GM18511 (cell line): Measurements from ENCODE around the gene SREBF1.
A peak's percentile ranks its signal among the peaks of the same experiment; 100 is the strongest.

Experiments
- ATAC-seq: cut with Tn5 transposase; IDR thresholded peaks from one replicate; pipeline ENCODE4 v1.9.1; 2021; ENCODE audit warnings: mild to moderate bottlenecking, moderate library complexity; ENCODE audit not compliant: unreplicated experiment

The SREBF1 gene

GRCh38 chr17:17826342-17826713, 10.5 kb downstream of the SREBF1 start:
- ATAC-seq: no peak

GRCh38 chr17:17824783-17825614, 11.8 kb downstream of the SREBF1 start:
- ATAC-seq: no peak

GRCh38 chr17:17824119-17824782, 12.5 kb downstream of the SREBF1 start:
- no peak for ATAC-seq

GRCh38 chr17:17823433-17824118, 13.2 kb downstream of the SREBF1 start:
- ATAC-seq: peak; percentile 75

GRCh38 chr17:17822616-17823015, 14.2 kb downstream of the SREBF1 start:
- no peak for ATAC-seq

GRCh38 chr17:17822189-17822588, 14.6 kb downstream of the SREBF1 start:
- ATAC-seq: no peak

- ATAC-seq: no peak
These were observed 16.2 kb downstream of the SREBF1 start for GRCh38 chr17:17820463-17821158.

GRCh38 chr17:17820046-17820445, 16.7 kb downstream of the SREBF1 start:
- no peak for ATAC-seq

- peak; percentile 55 for ATAC-seq
These were observed 17.2 kb downstream of the SREBF1 start for GRCh38 chr17:17819561-17819995.

GRCh38 chr17:17819111-17819510, 17.7 kb downstream of the SREBF1 start:
- ATAC-seq: no peak

GRCh38 chr17:17818088-17818526, 18.7 kb downstream of the SREBF1 start:
- no peak for ATAC-seq

- ATAC-seq: no peak
These were observed 19.2 kb downstream of the SREBF1 start for GRCh38 chr17:17817552-17817947.

GRCh38 chr17:17816831-17817551, 19.8 kb downstream of the SREBF1 start:
- ATAC-seq: no peak

GRCh38 chr17:17816240-17816814, 20.5 kb downstream of the SREBF1 start:
- no peak for ATAC-seq

- no peak for ATAC-seq
These were observed 21.2 kb downstream of the SREBF1 start for GRCh38 chr17:17815436-17816200.

GRCh38 chr17:17815062-17815406, 21.8 kb downstream of the SREBF1 start:
- ATAC-seq: no peak

GRCh38 chr17:17814162-17815061, 22.4 kb downstream of the SREBF1 start:
- ATAC-seq: no peak

- ATAC-seq: no peak
These were observed 23.1 kb downstream of the SREBF1 start for GRCh38 chr17:17813725-17814095.
